HepG2 (cell line): Measurements from ENCODE around the gene CLDN3. TPM values are rescaled to one million over a fixed set of nuclear protein-coding genes. Genes with fewer than 3 reads are reported as not detected.

Experiments
- ATAC-seq: fragments of 200-7000 bp; cut with Tn5 transposase; 3 replicates; pipeline ENCODE4 v1.9.1; 2020; ENCODE audit warnings: mild to moderate bottlenecking, moderate library complexity
- BruUV-seq: library from RNA; stranded (reverse); fragments of 400-500 nt; replicated peaks from 2 replicates; lab custom pipeline; 2021; lab: Mats Ljungman, UMichigan
- CTCF ChIA-PET: fragments of 300-600 bp; formaldehyde crosslinking; extraction: SDS; loops from one replicate; lab custom pipeline; 2021; ENCODE audit warnings: low total read pairs, inconsistent platforms, low intra/inter-chr PET ratio; lab: Yijun Ruan, JAX
- POLR2A ChIA-PET: fragments of 350-600 bp; sonication (Branson Sonifier 250); formaldehyde crosslinking; loops from one replicate; lab custom pipeline; 2020; ENCODE audit warnings: antibody characterized with exemption, inconsistent platforms; lab: Yijun Ruan, JAX
- DNase-seq: peaks from one replicate; pipeline ENCODE4 v3.0.0-alpha.2; 2015; ENCODE audit warnings: low spot score
- FAIRE-seq: peaks from 3 replicates; lab custom pipeline; 2011; peaks lifted over from hg19 to GRCh38; lab: Jason Lieb, UNC
- H2AFZ ChIP-seq: one replicate; pipeline ENCODE4 v1.6.1; 2011; ENCODE audit warnings: low read length, inconsistent platforms
- H3K27ac ChIP-seq: fragments of 300-600 bp; 3 replicates; pipeline ENCODE4 v1.8.0; 2011; ENCODE audit warnings: mixed run types, mild to moderate bottlenecking, mixed read lengths, low read length, inconsistent platforms; ENCODE audit not compliant: insufficient read depth; ENCODE audit errors: extremely low read length
- H3K27me3 ChIP-seq, 2 experiments: fragments of 200-600 bp in 1 of 2; 2 replicates in 1 of 2; 3 replicates in 1 of 2; pipeline versions ENCODE4 v1.6.0 to v1.8.0; 2011; ENCODE audit warnings: low read length in 2 of 2, mild to moderate bottlenecking in 2 of 2, moderate library complexity in 2 of 2, inconsistent platforms in 1 of 2; ENCODE audit not compliant: insufficient read depth in 2 of 2, control insufficient read depth in 1 of 2
- H3K36me3 ChIP-seq, 2 experiments: fragments of 200-600 bp in 1 of 2; replicated peaks in 1 of 2; 2 replicates in 1 of 2; 3 replicates in 1 of 2; pipeline versions ENCODE4 v1.5.1 to v1.8.0; 2011; ENCODE audit warnings: low read length in 2 of 2, inconsistent platforms in 1 of 2; ENCODE audit not compliant: insufficient read depth in 2 of 2, control insufficient read depth in 1 of 2
- H3K4me1 ChIP-seq: 2 replicates; pipeline ENCODE4 v1.5.1; 2012; ENCODE audit warnings: low read length, inconsistent platforms; ENCODE audit not compliant: insufficient read depth
- H3K4me2 ChIP-seq: 2 replicates; pipeline ENCODE4 v1.6.0; 2011; ENCODE audit warnings: low read depth, low read length, inconsistent platforms
- H3K4me3 ChIP-seq, 3 experiments: fragments of 200-600 bp in 1 of 3; sonication (generic), shearing (Covaris generic) in 1 of 3; replicated peaks in 1 of 3; 2 replicates each; pipeline ENCODE4 v1.5.1; 2011 to 2016; ENCODE audit warnings: low read length in 3 of 3, inconsistent platforms in 2 of 3, low read depth in 2 of 3, mild to moderate bottlenecking in 2 of 3, control low read depth in 1 of 3, mixed read lengths in 1 of 3; ENCODE audit not compliant: insufficient read depth in 1 of 3
- H3K79me2 ChIP-seq: one replicate; pipeline ENCODE4 v1.6.1; 2011; ENCODE audit warnings: low read length, inconsistent platforms; ENCODE audit not compliant: insufficient read depth
- H3K9ac ChIP-seq: 2 replicates; pipeline ENCODE4 v1.6.0; 2011; ENCODE audit warnings: mild to moderate bottlenecking, low read depth, low read length, inconsistent platforms; ENCODE audit not compliant: insufficient read depth
- H3K9me3 ChIP-seq: 2 replicates; pipeline ENCODE4 v1.5.1; 2012; ENCODE audit warnings: mild to moderate bottlenecking, low read length
- H4K20me1 ChIP-seq: 2 replicates; pipeline ENCODE4 v1.6.0; 2011; ENCODE audit warnings: inconsistent platforms, mild to moderate bottlenecking, low read length, moderate library complexity; ENCODE audit not compliant: insufficient read depth
- CENPT ChIP-seq: sonication (generic); formaldehyde crosslinking; IDR thresholded peaks from 2 replicates; pipeline ENCODE4 v1.8.0; 2022; ENCODE audit warnings: low read depth, mild to moderate bottlenecking, moderate library complexity, missing genetic modification reagents
- DZIP1 ChIP-seq: sonication (generic); formaldehyde crosslinking; IDR thresholded peaks from 2 replicates; pipeline ENCODE4 v1.5.0; 2020; ENCODE audit warnings: mild to moderate bottlenecking, missing genetic modification reagents
- FOXK1 ChIP-seq: sonication (generic); formaldehyde crosslinking; IDR thresholded peaks from 2 replicates; pipeline ENCODE4 v1.4.0; 2020; ENCODE audit warnings: low read depth, missing genetic modification reagents, borderline replicate concordance
- IRF2 ChIP-seq: IDR thresholded peaks from 2 replicates; pipeline ENCODE4 v1.6.1; 2018; ENCODE audit warnings: missing genetic modification reagents, missing compliant biosample characterization
- MTF2 ChIP-seq: sonication (generic); formaldehyde crosslinking; IDR thresholded peaks from 2 replicates; pipeline ENCODE4 v1.5.0; 2020; ENCODE audit warnings: missing genetic modification reagents, borderline replicate concordance
- PAWR ChIP-seq: sonication (generic); formaldehyde crosslinking; IDR thresholded peaks from 2 replicates; pipeline ENCODE4 v1.4.0; 2020; ENCODE audit warnings: missing genetic modification reagents, mild to moderate bottlenecking, borderline replicate concordance
- SAFB2 ChIP-seq: sonication (generic); formaldehyde crosslinking; IDR thresholded peaks from 2 replicates; pipeline ENCODE4 v1.5.1; 2020; ENCODE audit warnings: missing genetic modification reagents, low read depth, mild to moderate bottlenecking, borderline replicate concordance
- SP2 ChIP-seq: sonication (generic); formaldehyde crosslinking; IDR thresholded peaks from 2 replicates; pipeline ENCODE4 v1.5.1; 2020; ENCODE audit warnings: mild to moderate bottlenecking, missing genetic modification reagents
- SP4 ChIP-seq: sonication (generic); formaldehyde crosslinking; IDR thresholded peaks from 2 replicates; pipeline ENCODE4 v1.8.1; 2023; ENCODE audit warnings: mild to moderate bottlenecking, missing genetic modification reagents
- ZBTB7B ChIP-seq: sonication (generic); formaldehyde crosslinking; IDR thresholded peaks from 2 replicates; pipeline ENCODE4 v1.4.0; 2020; ENCODE audit warnings: missing genetic modification reagents
- ZHX2 ChIP-seq, 2 experiments: sonication (generic) in 1 of 2; formaldehyde crosslinking in 1 of 2; IDR thresholded peaks; 2 replicates each; pipeline versions ENCODE4 v1.6.1 to v1.9.0; 2014 to 2022; ENCODE audit warnings: antibody characterized with exemption in 1 of 2, borderline replicate concordance in 1 of 2, inconsistent platforms in 1 of 2, low read depth in 1 of 2, missing genetic modification reagents in 1 of 2
- ZMYM2 ChIP-seq: sonication (generic); formaldehyde crosslinking; IDR thresholded peaks from 2 replicates; pipeline ENCODE4 v1.8.0; 2022; ENCODE audit warnings: mild to moderate bottlenecking, missing genetic modification reagents
- ZNF496 ChIP-seq: sonication (generic); formaldehyde crosslinking; IDR thresholded peaks from 2 replicates; pipeline ENCODE4 v1.8.1; 2023; ENCODE audit warnings: mild to moderate bottlenecking, moderate library complexity, missing genetic modification reagents; ENCODE audit not compliant: insufficient replicate concordance
- WGBS: methylation state at CpG from one replicate; pipeline ENCODE4 v1.1.6; 2017; ENCODE audit warnings: low lambda C conversion rate; 5-methylcytosine and 5-hydroxymethylcytosine counted together
- in situ Hi-C: cut with HindIII; loops from 2 replicates; pipeline ENCODE4 v1.10.0; 2017; ENCODE audit warnings: low pct_unique_long_range_greater_than_20kb; ENCODE audit not compliant: extremely low pct_ligation_motif_present
- intact Hi-C: fragments of 100-400 bp; cut with micrococcal nuclease; formaldehyde crosslinking; loops from one replicate; pipeline ENCODE4 v1.10.0; 2022; ENCODE audit not compliant: unreplicated experiment
- polyA plus RNA-seq, 8 experiments: library from polyadenylated mRNA; depleted of rRNA in 3 of 8; stranded (reverse) in 7 of 8; unstranded in 1 of 8; fragments of >200 nt; fragmentation: Illumina TruSeq in 4 of 8; extraction: Trizol in 4 of 8; gene quantifications; 2 replicates each; pipeline versions ENCODE4 v1.2.1 to v1.2.3, GENCODE V29; 2011 to 2016; ENCODE audit warnings: low read depth in 4 of 8, missing spikeins in 1 of 8, mixed read lengths in 1 of 8; ENCODE audit not compliant: insufficient read depth in 1 of 8
- total RNA-seq, 5 experiments: library from RNA; depleted of rRNA; stranded (reverse); fragments of >200 nt; fragmentation: Illumina TruSeq; extraction: Trizol; gene quantifications; 2 replicates each; pipeline ENCODE4 v1.2.3, GENCODE V29; 2016; ENCODE audit warnings: low read depth in 1 of 5
- TF ChIP-seq, protein P1 (sequence below): sonication (generic); formaldehyde crosslinking; IDR thresholded peaks from 2 replicates; pipeline ENCODE4 v1.4.0; 2020; ENCODE audit warnings: mild to moderate bottlenecking, missing genetic modification reagents

Gene CLDN3
- total and polyA plus RNA-seq, 2 of the 13 experiments (the other 11 are each of a cell fraction or from before 2014, with no cell fraction given) = 0.31 to 0.51 TPM

- no peak for TF ChIP-seq DZIP1 (CRISPR knock-in tag)
- 0 out of 2 replicates have a peak, but pooled peaks have one; percentile 30 for TF ChIP-seq CENPT (CRISPR knock-in tag)
- TF ChIP-seq ZBTB7B (CRISPR knock-in tag) = no peak
- TF ChIP-seq SP2 (CRISPR knock-in tag) = no peak
- 0 out of 2 replicates have a peak, but pooled peaks have one; percentile 12 for TF ChIP-seq SP4 (CRISPR knock-in tag)
- 0 out of 2 replicates have a peak, but pooled peaks have one; percentile 3 for TF ChIP-seq FOXK1 (CRISPR knock-in tag)
Observed at GRCh38 chr7:73742338-73742752, 27.7 kb downstream of the CLDN3 start (continued).

GRCh38 chr7:73741600-73741999 is 28.5 kb downstream of the CLDN3 start:
- H4K20me1 ChIP-seq = no peaks in the 10 kb centered on the region
- ATAC-seq (no peak), DNase-seq (no peak), FAIRE-seq (no peak)
- no peaks in the 10 kb centered on the region for H3K79me2 ChIP-seq
- peaks cover 0 to 9% of the 10 kb centered on the region in 2 experiments; a peak in 1 of 5 replicates for H3K36me3 ChIP-seq
- no peak overlapping the region for H3K9ac ChIP-seq
- H3K27me3 ChIP-seq = no peaks in the 10 kb centered on the region
- no peak overlapping the region for H3K4me2 ChIP-seq
- H3K4me1 ChIP-seq = peaks cover 37% of the 10 kb centered on the region
- in situ Hi-C loops (no loop called here), intact Hi-C loops (loop anchor here (5.0 kb wide), 1 partner anchor 116 kb away; no protein-coding TSS in a partner anchor)
- ChIA-PET POLR2A (no interaction called here), CTCF (no interaction called here)
- no peak overlapping the region for H3K27ac ChIP-seq
- 80% methylated on average over 5 of the region's 5 CpGs for WGBS
- H3K4me3 ChIP-seq = no peak overlapping the region
- BruUV-seq = no TSS peak
- no peak overlapping the region for H2AFZ ChIP-seq
- no peaks in the 10 kb centered on the region for H3K9me3 ChIP-seq
- no peak for TF ChIP-seq IRF2 (CRISPR knock-in tag)
- TF ChIP-seq PAWR (CRISPR knock-in tag) = no peak
- TF ChIP-seq MTF2 (CRISPR knock-in tag) = no peak
- no peak for TF ChIP-seq ZMYM2 (CRISPR knock-in tag)
- no peak for TF ChIP-seq ZHX2 (IDR thresholded peaks at IDR 0.05; ENCODE audit: low read depth)
- TF ChIP-seq ZHX2 (CRISPR knock-in tag; IDR thresholded peaks at IDR 0.05; ENCODE audit: borderline replicate concordance) = no peak
- TF ChIP-seq, protein P1, sequence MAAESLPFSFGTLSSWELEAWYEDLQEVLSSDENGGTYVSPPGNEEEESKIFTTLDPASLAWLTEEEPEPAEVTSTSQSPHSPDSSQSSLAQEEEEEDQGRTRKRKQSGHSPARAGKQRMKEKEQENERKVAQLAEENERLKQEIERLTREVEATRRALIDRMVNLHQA (CRISPR knock-in tag) = no peak
- no peak for TF ChIP-seq SAFB2
- TF ChIP-seq ZNF496 (CRISPR knock-in tag) = no peak
